HUES6 (cell line): ENCODE measurements around the gene GNAT2.

Source experiments
- H3K27ac ChIP-seq: 2 replicates; pipeline ENCODE4 v1.7.0; 2013; ENCODE audit warnings: low read depth, mild to moderate bottlenecking, low read length, inconsistent platforms
- H3K27me3 ChIP-seq: 2 replicates; pipeline ENCODE4 v1.6.1; 2013; ENCODE audit warnings: low read length; ENCODE audit not compliant: control insufficient read depth, insufficient read depth
- H3K36me3 ChIP-seq: 2 replicates; pipeline ENCODE4 v1.6.1; 2013; ENCODE audit warnings: low read length; ENCODE audit not compliant: control insufficient read depth, insufficient read depth
- H3K4me1 ChIP-seq: 2 replicates; pipeline ENCODE4 v1.6.1; 2013; ENCODE audit warnings: low read length; ENCODE audit not compliant: control insufficient read depth, insufficient read depth
- H3K4me3 ChIP-seq: 2 replicates; pipeline ENCODE4 v1.5.1; 2013; ENCODE audit warnings: low read depth, low read length
- H3K9ac ChIP-seq: one replicate; pipeline ENCODE4 v1.6.1; 2013; ENCODE audit warnings: mild to moderate bottlenecking, low read length
- H3K9me3 ChIP-seq: 2 replicates; pipeline ENCODE4 v1.6.1; 2013; ENCODE audit warnings: low read depth, low read length; ENCODE audit not compliant: control insufficient read depth, insufficient read depth

Gene GNAT2

GRCh38 chr1:109618661-109619575 lies 498 bp downstream of the GNAT2 start:
- H3K27ac ChIP-seq: peak overlapping the region; percentile 51; the same call in 1 of the 2 replicates
- H3K4me3 ChIP-seq: peak overlapping the region; percentile 93
- no peaks in the 10 kb centered on the region for H3K36me3 ChIP-seq
- H3K4me1 ChIP-seq: peaks cover 29% of the 10 kb centered on the region
- no peaks in the 10 kb centered on the region for H3K9me3 ChIP-seq
- H3K27me3 ChIP-seq: no peaks in the 10 kb centered on the region
- peak overlapping the region; percentile 79 for H3K9ac ChIP-seq

GRCh38 chr1:109617291-109617801 lies 2.1 kb downstream of the GNAT2 start:
- Histone ChIP-seq H3K9ac (peak overlapping the region; percentile 16), H3K36me3 (no peaks in the 10 kb centered on the region), H3K9me3 (no peaks in the 10 kb centered on the region), H3K4me3 (peak overlapping the region; percentile 1; the same call in 1 of the 2 replicates), H3K27ac (no peak overlapping the region), H3K4me1 (peaks cover 29% of the 10 kb centered on the region), H3K27me3 (no peaks in the 10 kb centered on the region)

GRCh38 chr1:109616391-109616790 lies 3.0 kb downstream of the GNAT2 start:
- no peaks in the 10 kb centered on the region for H3K27me3 ChIP-seq
- peaks cover 25% of the 10 kb centered on the region for H3K4me1 ChIP-seq
- H3K9ac ChIP-seq: no peak overlapping the region
- no peak overlapping the region for H3K27ac ChIP-seq
- H3K36me3 ChIP-seq: no peaks in the 10 kb centered on the region
- H3K9me3 ChIP-seq: no peaks in the 10 kb centered on the region
- H3K4me3 ChIP-seq: no peak overlapping the region

- H3K27me3 ChIP-seq: no peaks in the 10 kb centered on the region
- no peak overlapping the region for H3K9ac ChIP-seq
- peaks cover 24% of the 10 kb centered on the region for H3K4me1 ChIP-seq
- no peaks in the 10 kb centered on the region for H3K9me3 ChIP-seq
- H3K27ac ChIP-seq: no peak overlapping the region
- H3K4me3 ChIP-seq: no peak overlapping the region
- H3K36me3 ChIP-seq: no peaks in the 10 kb centered on the region
These were observed 3.5 kb downstream of the GNAT2 start for GRCh38 chr1:109615879-109616278.

GRCh38 chr1:109613361-109614147 lies 5.9 kb downstream of the GNAT2 start:
- Histone ChIP-seq H3K9me3 (no peaks in the 10 kb centered on the region), H3K27me3 (no peaks in the 10 kb centered on the region), H3K27ac (no peak overlapping the region), H3K4me3 (no peak overlapping the region), H3K36me3 (no peaks in the 10 kb centered on the region), H3K9ac (no peak overlapping the region), H3K4me1 (peaks cover 28% of the 10 kb centered on the region)

- H3K4me1 ChIP-seq: peaks cover 16% of the 10 kb centered on the region
- no peaks in the 10 kb centered on the region for H3K9me3 ChIP-seq
- no peak overlapping the region for H3K27ac ChIP-seq
- no peaks in the 10 kb centered on the region for H3K36me3 ChIP-seq
- no peak overlapping the region for H3K9ac ChIP-seq
- H3K4me3 ChIP-seq: no peak overlapping the region
- H3K27me3 ChIP-seq: no peaks in the 10 kb centered on the region
These were observed 8.0 kb downstream of the GNAT2 start for GRCh38 chr1:109611308-109611990.

- H3K9ac ChIP-seq: no peak overlapping the region
- no peaks in the 10 kb centered on the region for H3K9me3 ChIP-seq
- no peaks in the 10 kb centered on the region for H3K36me3 ChIP-seq
- no peaks in the 10 kb centered on the region for H3K27me3 ChIP-seq
- no peak overlapping the region for H3K27ac ChIP-seq
- H3K4me3 ChIP-seq: no peak overlapping the region
- peaks cover 16% of the 10 kb centered on the region for H3K4me1 ChIP-seq
These were observed 8.7 kb downstream of the GNAT2 start for GRCh38 chr1:109610609-109611307.

- Histone ChIP-seq H3K27ac (no peak overlapping the region), H3K4me3 (no peak overlapping the region), H3K4me1 (peaks cover 16% of the 10 kb centered on the region), H3K27me3 (no peaks in the 10 kb centered on the region), H3K9me3 (no peaks in the 10 kb centered on the region), H3K36me3 (no peaks in the 10 kb centered on the region), H3K9ac (no peak overlapping the region)
These were observed 9.5 kb downstream of the GNAT2 start for GRCh38 chr1:109609881-109610280.

GRCh38 chr1:109605381-109605780 lies 14.0 kb downstream of the GNAT2 start:
- H3K36me3 ChIP-seq: no peaks in the 10 kb centered on the region
- no peaks in the 10 kb centered on the region for H3K9me3 ChIP-seq
- peaks cover 11% of the 10 kb centered on the region for H3K4me1 ChIP-seq
- H3K4me3 ChIP-seq: no peak overlapping the region
- no peak overlapping the region for H3K27ac ChIP-seq
- no peaks in the 10 kb centered on the region for H3K27me3 ChIP-seq
- H3K9ac ChIP-seq: no peak overlapping the region

GRCh38 chr1:109603229-109603628 lies 16.2 kb downstream of the GNAT2 start:
- Histone ChIP-seq H3K9ac (no peak overlapping the region), H3K4me1 (0 out of 2 replicates have a peak, but pooled peaks cover under 1% of the 10 kb centered on the region), H3K27ac (no peak overlapping the region), H3K9me3 (no peaks in the 10 kb centered on the region), H3K4me3 (no peak overlapping the region), H3K27me3 (no peaks in the 10 kb centered on the region), H3K36me3 (no peaks in the 10 kb centered on the region; the same call in none of the 2 replicates)
